GM18520 (cell line): ENCODE data around the gene PCNX3.

Source experiments
- ATAC-seq: cut with Tn5 transposase; IDR thresholded peaks from one replicate; pipeline ENCODE4 v1.9.1; 2021; ENCODE audit not compliant: unreplicated experiment

PCNX3 gene

GRCh38 chr11:65596520-65596919 is 19.1 kb upstream of the PCNX3 start:
- ATAC-seq: no peak

DNA sequence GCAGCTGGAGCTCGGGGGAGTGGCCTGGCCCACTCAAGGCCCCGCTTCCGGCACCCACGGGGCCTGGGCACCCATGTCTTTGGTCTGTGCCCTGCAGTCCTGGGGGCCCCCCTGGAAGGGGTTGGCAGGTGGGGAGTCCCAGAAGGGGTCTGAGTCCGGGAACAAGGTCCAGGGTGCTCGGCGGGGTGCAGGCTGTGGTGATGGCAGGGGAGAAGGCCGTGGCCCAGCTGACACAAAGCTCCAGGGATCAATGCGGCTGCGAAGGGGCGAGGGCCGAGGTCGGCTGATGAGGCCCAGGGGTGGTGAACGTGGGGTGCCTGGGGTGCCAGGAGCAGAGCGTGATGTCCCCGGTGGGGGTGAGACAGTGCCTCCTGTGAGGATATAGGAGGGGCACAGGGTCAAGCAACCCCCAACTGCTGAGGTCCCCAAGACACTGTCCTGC is 17.3 kb upstream of the PCNX3 start:
- ATAC-seq: no peak

GRCh38 chr11:65599216-65599954 is 16.2 kb upstream of the PCNX3 start:
- no peak for ATAC-seq

DNA sequence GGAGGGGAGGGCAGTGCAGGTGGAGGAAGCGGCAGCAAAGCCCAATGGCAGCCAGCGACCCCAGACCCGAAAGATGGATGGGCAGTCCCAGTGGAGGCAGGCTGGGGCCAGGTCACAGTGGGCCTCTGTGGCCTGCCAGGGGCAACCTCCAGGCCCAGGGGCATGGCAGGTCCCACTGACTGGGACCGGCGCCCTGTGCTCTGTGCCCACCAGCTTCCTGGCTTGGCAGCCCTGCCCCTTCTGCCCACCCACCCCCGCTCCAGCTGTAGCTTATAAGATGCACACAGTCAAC is 15.7 kb upstream of the PCNX3 start:
- ATAC-seq: no peak

- ATAC-seq: no peak
Observed at GRCh38 chr11:65604258-65604657, 11.3 kb upstream of the PCNX3 start.

- no peak for ATAC-seq
Observed at GRCh38 chr11:65606876-65607613, 8.5 kb upstream of the PCNX3 start.

GRCh38 chr11:65607614-65608426 is 7.8 kb upstream of the PCNX3 start:
- no peak for ATAC-seq

- no peak for ATAC-seq
Observed at GRCh38 chr11:65609229-65609628, 6.3 kb upstream of the PCNX3 start.

DNA sequence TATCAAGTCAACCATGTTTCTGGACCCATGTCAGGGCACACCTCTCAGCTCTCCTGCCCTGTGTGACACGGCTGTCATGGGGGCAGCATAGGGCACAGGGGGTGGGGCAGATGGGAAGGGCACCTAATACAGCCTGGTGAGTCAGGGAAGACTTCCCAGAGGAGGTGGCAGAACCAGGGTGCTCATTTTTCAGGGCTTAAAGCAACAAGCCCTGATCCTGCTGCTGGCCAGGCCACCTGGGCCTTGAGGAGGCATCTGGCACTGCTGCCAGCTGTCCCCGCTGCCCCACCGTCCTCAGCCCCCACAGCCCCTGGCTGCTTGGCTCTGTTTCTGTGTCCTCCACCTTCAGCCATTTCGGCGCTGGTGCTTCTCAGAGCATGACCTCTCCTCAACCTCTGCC is 5.9 kb upstream of the PCNX3 start:
- ATAC-seq: no peak

DNA sequence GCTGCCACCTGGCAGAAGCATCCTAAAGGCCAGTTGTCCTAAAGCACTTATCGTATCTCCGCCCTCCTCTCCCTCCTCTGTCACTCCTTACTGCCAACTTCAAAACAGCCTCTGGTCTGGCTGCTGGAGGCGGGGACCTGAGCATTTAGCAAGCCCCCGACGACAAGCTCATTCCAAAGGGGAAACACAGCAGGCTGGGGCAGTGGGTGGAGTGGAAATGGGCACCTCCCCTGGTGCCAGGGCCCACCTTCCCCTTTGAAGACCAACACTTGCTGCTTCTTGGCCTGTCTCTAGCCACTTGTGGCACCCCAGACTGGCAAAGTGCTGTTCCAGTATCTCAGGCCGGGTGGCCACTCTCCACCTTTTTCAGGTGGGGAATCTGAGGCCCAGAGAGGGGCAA is 5.2 kb upstream of the PCNX3 start:
- ATAC-seq: no peak

DNA sequence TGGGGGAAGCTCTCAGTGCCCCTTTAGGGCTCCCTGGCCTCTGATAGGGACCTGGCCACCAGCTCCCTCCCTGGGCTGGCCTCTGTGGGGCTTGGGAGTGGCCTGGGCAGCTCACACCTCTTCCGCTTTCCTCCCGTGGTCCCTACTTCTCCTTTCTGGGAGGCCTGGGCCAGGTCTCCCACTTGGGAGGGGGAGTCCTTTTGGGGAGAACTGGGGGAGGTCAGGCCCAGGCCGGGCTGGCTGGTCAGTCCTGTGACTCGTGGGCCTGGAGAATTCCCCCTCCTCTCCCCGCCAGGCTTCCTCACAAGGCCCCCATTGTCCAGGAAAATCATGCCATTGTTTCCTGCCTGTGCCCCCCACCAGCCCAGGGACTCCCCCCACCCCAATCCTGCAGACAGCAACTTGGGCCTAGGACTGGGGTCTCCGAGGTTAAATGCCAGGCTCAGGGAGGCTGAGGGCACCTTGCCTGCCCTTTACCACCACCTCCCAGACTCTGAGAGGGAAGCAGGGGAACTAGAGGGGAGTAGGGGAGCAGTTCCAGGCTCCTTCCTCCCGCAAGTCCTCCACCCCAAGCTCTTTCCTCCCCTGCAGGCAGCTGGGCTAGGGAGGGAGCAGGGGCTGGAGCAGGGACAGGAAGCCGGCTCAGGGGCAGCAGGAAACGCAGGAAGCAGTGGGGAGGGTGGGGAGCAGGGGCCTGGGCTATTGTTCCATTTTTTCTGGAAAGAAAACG is 4.4 kb upstream of the PCNX3 start:
- ATAC-seq: no peak

- ATAC-seq: no peak
Observed at GRCh38 chr11:65611758-65612603, 3.6 kb upstream of the PCNX3 start.

GRCh38 chr11:65612691-65613090 is 2.9 kb upstream of the PCNX3 start:
- no peak for ATAC-seq

GRCh38 chr11:65613091-65613928 is 2.3 kb upstream of the PCNX3 start:
- no peak for ATAC-seq

- ATAC-seq: no peak
Observed at GRCh38 chr11:65615950-65616574, 486 bp downstream of the PCNX3 start.

GRCh38 chr11:65616575-65617001 is 1.0 kb downstream of the PCNX3 start:
- no peak for ATAC-seq

GRCh38 chr11:65617136-65617850 is 1.7 kb downstream of the PCNX3 start:
- ATAC-seq: no peak
